NB4 (cell line): ENCODE data around the gene SHROOM2.

Source experiments
- CTCF ChIP-seq: IDR thresholded peaks from one replicate; pipeline ENCODE4 v1.5.1; 2012; ENCODE audit warnings: low read depth, low read length
- MAX ChIP-seq: IDR thresholded peaks from 2 replicates; pipeline ENCODE4 v1.6.1; 2011; ENCODE audit warnings: low read depth, low read length
- MYC ChIP-seq: IDR thresholded peaks from 2 replicates; pipeline ENCODE4 v1.6.1; 2011; ENCODE audit warnings: low read depth, low read length
- POLR2A ChIP-seq: IDR thresholded peaks from 2 replicates; pipeline ENCODE4 v1.6.1; 2011; ENCODE audit warnings: mild to moderate bottlenecking; ENCODE audit not compliant: insufficient read length; ENCODE audit errors: extremely low read depth

- no peak for TF ChIP-seq POLR2A
- no peak for TF ChIP-seq CTCF
- no peak; the same call in 1 of the 2 replicates for TF ChIP-seq MAX
- TF ChIP-seq MYC = no peak
Observed at GRCh38 chrX:9897761-9898161, 111.5 kb downstream of the SHROOM2 start.
